Esophagus squamous epithelium (tissue), 4 donors: ENCODE measurements around the gene UCKL1.

Experiments
- POLR2A ChIP-seq, 4 donors: fragments of 450-650 bp; IDR thresholded peaks; one replicate each; pipeline ENCODE4 v1.6.1; 2017; ENCODE audit warnings: antibody characterized with exemption in 4 of 4, mild to moderate bottlenecking in 4 of 4, moderate library complexity in 3 of 4
- TF ChIP-seq, protein P1 (sequence below), 6 experiments: fragments of 450-650 bp in 4 of 6; fragments of 200-600 bp in 2 of 6; sonication (generic) in 2 of 6; IDR thresholded peaks; one replicate each; pipeline ENCODE4 v1.5.1; 2016 to 2019; ENCODE audit warnings: antibody characterized with exemption in 6 of 6, mild to moderate bottlenecking in 4 of 6, moderate library complexity in 4 of 6

DNA sequence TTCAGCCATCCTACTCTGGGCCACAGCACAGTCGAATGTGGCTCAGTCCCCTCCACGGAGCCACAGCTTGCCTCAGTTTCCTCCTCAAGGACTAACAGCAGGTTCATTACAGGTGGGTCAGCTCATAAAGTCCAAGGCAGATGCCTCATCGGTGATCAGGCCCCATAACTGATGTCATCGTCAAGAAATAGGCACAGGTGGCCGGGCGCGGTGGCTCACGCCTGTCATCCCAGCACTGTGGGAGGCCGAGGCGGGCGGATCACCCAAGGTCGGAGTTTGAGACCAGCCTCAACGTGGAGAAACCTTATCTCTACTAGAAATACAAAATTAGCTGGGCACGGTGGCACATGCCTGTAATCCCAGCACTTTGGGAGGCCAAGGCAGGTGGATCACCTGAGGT, 3.4 kb downstream of the UCKL1 start:
- TF ChIP-seq POLR2A (IDR thresholded peaks at IDR 0.05), result no peak
- TF ChIP-seq, protein P1, sequence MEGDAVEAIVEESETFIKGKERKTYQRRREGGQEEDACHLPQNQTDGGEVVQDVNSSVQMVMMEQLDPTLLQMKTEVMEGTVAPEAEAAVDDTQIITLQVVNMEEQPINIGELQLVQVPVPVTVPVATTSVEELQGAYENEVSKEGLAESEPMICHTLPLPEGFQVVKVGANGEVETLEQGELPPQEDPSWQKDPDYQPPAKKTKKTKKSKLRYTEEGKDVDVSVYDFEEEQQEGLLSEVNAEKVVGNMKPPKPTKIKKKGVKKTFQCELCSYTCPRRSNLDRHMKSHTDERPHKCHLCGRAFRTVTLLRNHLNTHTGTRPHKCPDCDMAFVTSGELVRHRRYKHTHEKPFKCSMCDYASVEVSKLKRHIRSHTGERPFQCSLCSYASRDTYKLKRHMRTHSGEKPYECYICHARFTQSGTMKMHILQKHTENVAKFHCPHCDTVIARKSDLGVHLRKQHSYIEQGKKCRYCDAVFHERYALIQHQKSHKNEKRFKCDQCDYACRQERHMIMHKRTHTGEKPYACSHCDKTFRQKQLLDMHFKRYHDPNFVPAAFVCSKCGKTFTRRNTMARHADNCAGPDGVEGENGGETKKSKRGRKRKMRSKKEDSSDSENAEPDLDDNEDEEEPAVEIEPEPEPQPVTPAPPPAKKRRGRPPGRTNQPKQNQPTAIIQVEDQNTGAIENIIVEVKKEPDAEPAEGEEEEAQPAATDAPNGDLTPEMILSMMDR (IDR thresholded peaks at IDR 0.05), result no peak
